Measurements from ENCODE around the gene UGT2B10.

Gene UGT2B10

GRCh38 chr4:68871809-68872642, 56.2 kb downstream of the UGT2B10 start:
- DNase-seq (ENCODE audit: low read depth): no peak

- DNase-seq (ENCODE audit: low read depth): no peak
These were observed 57.1 kb downstream of the UGT2B10 start for GRCh38 chr4:68872643-68873502.

- no peak for DNase-seq (ENCODE audit: low read depth)
These were observed 58.7 kb downstream of the UGT2B10 start for GRCh38 chr4:68874507-68874906.

- DNase-seq (ENCODE audit: low read depth): no peak
These were observed 61.8 kb downstream of the UGT2B10 start for GRCh38 chr4:68877555-68877954.

- no peak for DNase-seq (ENCODE audit: low read depth)
These were observed 62.3 kb downstream of the UGT2B10 start for GRCh38 chr4:68878048-68878447.
